C4-2B (cell line): ENCODE measurements around the gene AQP7.

Experiments used
- CTCF ChIP-seq: fragments of 450-650 bp; conservative IDR thresholded peaks from 2 replicates; pipeline ENCODE4 v1.5.1; 2017; ENCODE audit warnings: mild to moderate bottlenecking
- ZFX ChIP-seq: fragments of 450-650 bp; IDR thresholded peaks from 2 replicates; pipeline ENCODE4 v1.6.1; 2017

DNA sequence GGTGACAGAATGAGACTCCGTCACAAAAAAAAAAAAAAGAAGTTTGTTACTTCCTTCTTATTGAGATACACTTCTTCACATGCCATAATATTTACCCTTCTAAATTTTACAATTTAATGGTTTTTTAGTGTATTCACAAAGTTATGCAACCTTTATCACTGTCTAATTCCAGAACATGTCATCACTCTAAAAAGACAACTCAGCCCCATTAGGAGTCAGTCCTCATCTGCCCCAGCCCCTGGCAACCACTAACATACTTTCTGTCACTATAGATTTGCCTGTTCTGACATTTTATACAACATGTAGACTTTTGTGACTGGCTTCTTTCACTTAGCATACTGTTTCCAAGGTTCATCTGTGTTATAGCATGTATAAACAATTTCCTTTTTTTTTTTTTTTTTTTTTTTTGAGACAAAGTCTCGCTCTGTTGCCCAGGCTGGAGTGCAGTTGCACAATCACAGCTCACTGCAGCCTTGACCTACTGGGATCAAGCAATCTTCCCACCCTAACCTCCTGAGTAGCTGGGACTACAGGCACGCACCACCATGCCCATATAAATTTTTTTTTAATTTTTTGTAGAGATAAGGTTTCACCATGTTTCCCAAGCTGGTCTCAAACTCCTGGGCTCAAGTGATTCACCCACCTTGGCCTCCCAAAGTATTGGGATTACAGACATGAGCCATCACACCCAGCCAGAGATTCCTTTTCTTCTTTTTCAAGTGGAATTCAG is 27.1 kb upstream of the AQP7 start:
- TF ChIP-seq CTCF (no peak), ZFX (no peak)
